ENCODE measurements around the gene IRAK4.
A peak's percentile ranks its signal among the peaks of the same experiment; 100 is the strongest.

Gene IRAK4

GRCh38 chr12:43835656-43836474 is 77.1 kb downstream of the IRAK4 start, which contains the start of gene TMEM117:
Gene TMEM117, plus strand, starts transcription at chr12:43836081.
- DNase-seq = peak in 53 of 56 donors; percentile 8 to 73 (median 47)

- DNase-seq = peak in 4 of 56 donors; percentile 3 to 48 (median 24)
Measured at GRCh38 chr12:43836475-43836989, 77.8 kb downstream of the IRAK4 start.

All from amygdala (tissue), 56 donors.